HepG2 (cell line): Measurements from ENCODE around the gene SPPL3. TPM values are rescaled to one million over a fixed set of nuclear protein-coding genes. Genes with fewer than 3 reads are reported as not detected.
A peak's percentile ranks its signal among the peaks of the same experiment; 100 is the strongest.

Experiments used
- ATM ChIP-seq: fragments of 450-650 bp; IDR thresholded peaks from 2 replicates; pipeline ENCODE4 v1.7.1; 2017; ENCODE audit warnings: mild to moderate bottlenecking, borderline replicate concordance
- FOSL2 ChIP-seq: sonication (generic); formaldehyde crosslinking; IDR thresholded peaks from 2 replicates; pipeline ENCODE4 v1.4.0; 2020; ENCODE audit warnings: missing genetic modification reagents
- HOXA7 ChIP-seq: sonication (generic); formaldehyde crosslinking; IDR thresholded peaks from 2 replicates; pipeline ENCODE4 v1.8.1; 2022; ENCODE audit warnings: mild to moderate bottlenecking, missing genetic modification reagents, moderate library complexity
- MIXL1 ChIP-seq: IDR thresholded peaks from 2 replicates; pipeline ENCODE4 v1.6.1; 2016
- PAXIP1 ChIP-seq: sonication (generic); formaldehyde crosslinking; conservative IDR thresholded peaks from 2 replicates; pipeline ENCODE4 v1.4.0; 2020; ENCODE audit warnings: mild to moderate bottlenecking, missing genetic modification reagents, moderate library complexity
- POGZ ChIP-seq: sonication (generic); formaldehyde crosslinking; IDR thresholded peaks from 2 replicates; pipeline ENCODE4 v1.4.0; 2020; ENCODE audit warnings: mild to moderate bottlenecking, missing genetic modification reagents
- RARA ChIP-seq: IDR thresholded peaks from 2 replicates; pipeline ENCODE4 v1.6.1; 2016; ENCODE audit warnings: missing genetic modification reagents, missing compliant biosample characterization
- SP2 ChIP-seq: sonication (generic); formaldehyde crosslinking; IDR thresholded peaks from 2 replicates; pipeline ENCODE4 v1.5.1; 2020; ENCODE audit warnings: mild to moderate bottlenecking, missing genetic modification reagents
- THAP11 ChIP-seq: IDR thresholded peaks from 2 replicates; pipeline ENCODE4 v1.6.1; 2016; ENCODE audit warnings: missing biosample characterization, missing genetic modification reagents
- ZNF224 ChIP-seq: sonication (generic); formaldehyde crosslinking; IDR thresholded peaks from 2 replicates; pipeline ENCODE4 v1.5.0; 2020; ENCODE audit warnings: mild to moderate bottlenecking, missing genetic modification reagents
- polyA plus RNA-seq, 8 experiments: library from polyadenylated mRNA; depleted of rRNA in 3 of 8; stranded (reverse) in 7 of 8; unstranded in 1 of 8; fragments of >200 nt; fragmentation: Illumina TruSeq in 4 of 8; extraction: Trizol in 4 of 8; gene quantifications; 2 replicates each; pipeline versions ENCODE4 v1.2.1 to v1.2.3, GENCODE V29; 2011 to 2016; ENCODE audit warnings: low read depth in 4 of 8, missing spikeins in 1 of 8, mixed read lengths in 1 of 8; ENCODE audit not compliant: insufficient read depth in 1 of 8
- total RNA-seq, 5 experiments: library from RNA; depleted of rRNA; stranded (reverse); fragments of >200 nt; fragmentation: Illumina TruSeq; extraction: Trizol; gene quantifications; 2 replicates each; pipeline ENCODE4 v1.2.3, GENCODE V29; 2016; ENCODE audit warnings: low read depth in 1 of 5
- TF ChIP-seq, protein P1 (sequence below): sonication (generic); formaldehyde crosslinking; IDR thresholded peaks from 2 replicates; pipeline ENCODE4 v1.4.0; 2020; ENCODE audit warnings: mild to moderate bottlenecking, missing genetic modification reagents
- TF ChIP-seq, protein P2 (sequence below): sonication (generic); formaldehyde crosslinking; IDR thresholded peaks from 2 replicates; pipeline ENCODE4 v1.4.0; 2020; ENCODE audit warnings: missing genetic modification reagents
- TF ChIP-seq, protein P3 (sequence below): sonication (generic); formaldehyde crosslinking; conservative IDR thresholded peaks from 2 replicates; pipeline ENCODE4 v1.8.0; 2022; ENCODE audit warnings: mild to moderate bottlenecking, moderate library complexity, missing genetic modification reagents

SPPL3 gene
- total and polyA plus RNA-seq, 2 of the 13 experiments (the other 11 are each of a cell fraction or from before 2014, with no cell fraction given) = 8.9 to 9.1 TPM

DNA sequence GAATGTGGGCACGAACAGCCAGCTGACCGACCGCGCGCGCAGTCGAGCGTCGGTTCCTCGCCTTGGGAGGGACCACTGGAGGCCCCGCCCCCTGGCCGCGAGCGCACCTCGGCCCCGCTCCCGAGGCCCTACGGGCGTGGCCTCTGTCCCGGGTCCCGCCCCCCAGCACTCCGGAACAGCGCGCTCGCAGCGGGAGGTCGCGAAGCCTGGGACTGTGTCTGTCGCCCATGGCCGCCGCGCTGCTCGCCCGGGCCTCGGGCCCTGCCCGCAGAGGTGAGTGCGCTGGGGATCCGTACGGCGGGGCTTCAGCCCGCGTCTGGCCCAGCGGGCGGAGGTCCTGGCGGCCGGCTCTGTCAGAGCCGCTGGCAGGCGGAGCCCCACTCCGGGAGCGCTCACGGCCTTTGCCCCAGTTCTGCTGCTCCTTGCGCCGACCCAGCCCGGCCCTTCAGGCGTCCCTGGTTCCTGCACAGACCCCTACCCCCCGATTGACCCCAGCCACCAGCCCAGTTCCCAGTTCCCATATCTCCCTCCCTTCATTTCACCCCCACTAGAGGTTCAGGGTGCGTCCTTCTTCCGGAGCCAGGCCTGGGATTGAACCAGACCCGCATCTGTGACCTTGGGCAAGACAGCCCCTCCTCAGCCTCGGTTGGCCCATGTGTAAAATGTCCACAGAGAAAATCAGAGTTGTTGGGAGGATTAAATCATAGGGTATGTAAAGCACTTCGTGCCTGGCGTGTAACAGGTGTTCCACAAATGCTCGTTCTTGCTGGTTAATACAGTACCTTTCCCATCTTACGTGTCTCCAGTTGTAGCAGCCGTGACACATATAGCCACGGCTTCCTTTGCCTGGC is 178.3 kb downstream of the SPPL3 start, which contains the start of gene ACADS (continued):
- TF ChIP-seq, protein P1, sequence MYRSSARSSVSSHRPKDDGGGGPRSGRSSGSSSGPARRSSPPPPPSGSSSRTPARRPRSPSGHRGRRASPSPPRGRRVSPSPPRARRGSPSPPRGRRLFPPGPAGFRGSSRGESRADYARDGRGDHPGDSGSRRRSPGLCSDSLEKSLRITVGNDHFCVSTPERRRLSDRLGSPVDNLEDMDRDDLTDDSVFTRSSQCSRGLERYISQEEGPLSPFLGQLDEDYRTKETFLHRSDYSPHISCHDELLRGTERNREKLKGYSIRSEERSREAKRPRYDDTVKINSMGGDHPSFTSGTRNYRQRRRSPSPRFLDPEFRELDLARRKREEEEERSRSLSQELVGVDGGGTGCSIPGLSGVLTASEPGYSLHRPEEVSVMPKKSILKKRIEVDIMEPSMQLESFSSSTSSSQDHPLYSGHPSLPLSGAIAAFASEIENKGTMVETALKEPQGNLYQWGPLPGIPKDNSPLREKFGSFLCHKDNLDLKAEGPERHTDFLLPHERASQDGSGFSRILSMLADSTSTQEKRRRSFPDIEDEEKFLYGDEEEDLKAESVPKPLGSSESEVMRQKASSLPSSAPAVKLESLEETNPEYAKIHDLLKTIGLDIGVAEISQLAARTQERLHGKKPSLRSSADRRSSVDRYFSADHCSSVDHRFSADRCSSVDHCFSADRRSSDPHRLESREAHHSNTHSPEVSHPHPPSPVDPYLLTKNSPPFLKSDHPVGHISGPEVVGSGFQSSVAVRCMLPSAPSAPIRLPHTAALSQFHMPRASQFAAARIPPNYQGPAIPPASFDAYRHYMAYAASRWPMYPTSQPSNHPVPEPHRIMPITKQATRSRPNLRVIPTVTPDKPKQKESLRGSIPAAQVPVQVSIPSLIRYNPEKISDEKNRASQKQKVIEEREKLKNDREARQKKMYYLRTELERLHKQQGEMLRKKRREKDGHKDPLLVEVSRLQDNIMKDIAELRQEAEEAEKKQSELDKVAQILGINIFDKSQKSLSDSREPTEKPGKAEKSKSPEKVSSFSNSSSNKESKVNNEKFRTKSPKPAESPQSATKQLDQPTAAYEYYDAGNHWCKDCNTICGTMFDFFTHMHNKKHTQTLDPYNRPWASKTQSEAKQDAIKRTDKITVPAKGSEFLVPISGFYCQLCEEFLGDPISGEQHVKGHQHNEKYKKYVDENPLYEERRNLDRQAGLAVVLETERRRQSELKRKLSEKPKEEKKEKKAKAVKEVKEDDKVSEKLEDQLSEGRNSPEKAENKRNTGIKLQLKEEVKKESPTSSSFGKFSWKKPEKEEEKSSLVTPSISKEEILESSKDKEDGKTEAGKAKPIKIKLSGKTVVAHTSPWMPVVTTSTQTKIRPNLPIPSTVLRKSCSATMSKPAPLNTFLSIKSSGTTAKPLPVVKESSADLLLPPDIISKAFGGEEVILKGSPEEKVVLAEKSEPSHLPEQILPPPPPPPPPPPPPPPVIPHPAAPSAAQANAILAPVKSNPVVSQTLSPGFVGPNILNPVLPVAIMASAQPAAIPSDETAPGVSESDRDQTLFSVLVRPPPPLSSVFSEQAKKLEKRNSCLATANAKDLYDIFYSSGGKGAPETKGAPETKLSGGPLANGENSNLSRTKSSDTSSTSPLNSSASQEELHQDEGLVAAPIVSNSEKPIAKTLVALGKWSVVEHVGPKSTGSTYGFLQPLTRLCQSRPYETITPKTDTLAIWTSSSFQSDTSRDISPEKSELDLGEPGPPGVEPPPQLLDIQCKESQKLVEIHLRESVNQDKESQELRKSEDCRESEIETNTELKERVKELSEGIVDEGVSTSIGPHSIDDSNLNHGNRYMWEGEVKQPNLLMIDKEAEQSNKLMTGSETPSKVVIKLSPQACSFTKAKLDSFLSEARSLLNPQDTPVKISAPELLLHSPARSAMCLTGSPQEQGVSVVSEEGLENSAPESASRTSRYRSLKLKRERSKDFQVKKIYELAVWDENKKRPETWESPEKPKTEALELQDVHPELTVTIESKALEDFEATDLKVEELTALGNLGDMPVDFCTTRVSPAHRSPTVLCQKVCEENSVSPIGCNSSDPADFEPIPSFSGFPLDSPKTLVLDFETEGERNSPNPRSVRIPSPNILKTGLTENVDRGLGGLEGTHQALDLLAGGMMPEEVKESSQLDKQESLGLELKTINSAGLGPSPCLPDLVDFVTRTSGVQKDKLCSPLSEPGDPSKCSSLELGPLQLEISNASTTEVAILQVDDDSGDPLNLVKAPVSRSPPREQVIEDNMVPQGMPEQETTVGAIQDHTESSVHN = no peak
- TF ChIP-seq RARA (CRISPR knock-in tag) = peak; percentile 38; the same call in 1 of the 2 replicates
- TF ChIP-seq SP2 (CRISPR knock-in tag) = no peak
- no peak for TF ChIP-seq FOSL2
- no peak for TF ChIP-seq ATM
- TF ChIP-seq, protein P2, sequence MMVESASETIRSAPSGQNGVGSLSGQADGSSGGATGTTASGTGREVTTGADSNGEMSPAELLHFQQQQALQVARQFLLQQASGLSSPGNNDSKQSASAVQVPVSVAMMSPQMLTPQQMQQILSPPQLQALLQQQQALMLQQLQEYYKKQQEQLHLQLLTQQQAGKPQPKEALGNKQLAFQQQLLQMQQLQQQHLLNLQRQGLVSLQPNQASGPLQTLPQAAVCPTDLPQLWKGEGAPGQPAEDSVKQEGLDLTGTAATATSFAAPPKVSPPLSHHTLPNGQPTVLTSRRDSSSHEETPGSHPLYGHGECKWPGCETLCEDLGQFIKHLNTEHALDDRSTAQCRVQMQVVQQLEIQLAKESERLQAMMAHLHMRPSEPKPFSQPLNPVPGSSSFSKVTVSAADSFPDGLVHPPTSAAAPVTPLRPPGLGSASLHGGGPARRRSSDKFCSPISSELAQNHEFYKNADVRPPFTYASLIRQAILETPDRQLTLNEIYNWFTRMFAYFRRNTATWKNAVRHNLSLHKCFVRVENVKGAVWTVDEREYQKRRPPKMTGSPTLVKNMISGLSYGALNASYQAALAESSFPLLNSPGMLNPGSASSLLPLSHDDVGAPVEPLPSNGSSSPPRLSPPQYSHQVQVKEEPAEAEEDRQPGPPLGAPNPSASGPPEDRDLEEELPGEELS = no peak
- TF ChIP-seq, protein P3, sequence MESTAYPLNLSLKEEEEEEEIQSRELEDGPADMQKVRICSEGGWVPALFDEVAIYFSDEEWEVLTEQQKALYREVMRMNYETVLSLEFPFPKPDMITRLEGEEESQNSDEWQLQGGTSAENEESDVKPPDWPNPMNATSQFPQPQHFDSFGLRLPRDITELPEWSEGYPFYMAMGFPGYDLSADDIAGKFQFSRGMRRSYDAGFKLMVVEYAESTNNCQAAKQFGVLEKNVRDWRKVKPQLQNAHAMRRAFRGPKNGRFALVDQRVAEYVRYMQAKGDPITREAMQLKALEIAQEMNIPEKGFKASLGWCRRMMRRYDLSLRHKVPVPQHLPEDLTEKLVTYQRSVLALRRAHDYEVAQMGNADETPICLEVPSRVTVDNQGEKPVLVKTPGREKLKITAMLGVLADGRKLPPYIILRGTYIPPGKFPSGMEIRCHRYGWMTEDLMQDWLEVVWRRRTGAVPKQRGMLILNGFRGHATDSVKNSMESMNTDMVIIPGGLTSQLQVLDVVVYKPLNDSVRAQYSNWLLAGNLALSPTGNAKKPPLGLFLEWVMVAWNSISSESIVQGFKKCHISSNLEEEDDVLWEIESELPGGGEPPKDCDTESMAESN (CRISPR knock-in tag) = no peak; the same call in 1 of the 2 replicates
- TF ChIP-seq MIXL1 (CRISPR knock-in tag) = no peak
- peak; percentile 82; the same call in 1 of the 2 replicates for TF ChIP-seq ZNF224 (CRISPR knock-in tag)
- TF ChIP-seq POGZ (CRISPR knock-in tag) = no peak
- TF ChIP-seq THAP11 (CRISPR knock-in tag) = peak; percentile 54
- TF ChIP-seq PAXIP1 = peak; percentile 19; the same call in 1 of the 2 replicates
- TF ChIP-seq HOXA7 (CRISPR knock-in tag) = no peak
